Thoracic aorta endothelial cell (primary cell): ENCODE measurements around the gene VPS29. TPM values are rescaled to one million over a fixed set of nuclear protein-coding genes. Genes with fewer than 3 reads are reported as not detected.

Experiments used
- small RNA-seq: library from RNA; depleted of rRNA; stranded (forward); fragments of <200 nt; gene quantifications from one replicate; pipeline ENCODE3, GENCODE V24; 2012
- total RNA-seq: library from RNA; depleted of rRNA; stranded (reverse); fragments of >200 nt; gene quantifications from 2 replicates; pipeline ENCODE4 v1.2.3, GENCODE V29; 2012

VPS29 gene
- 116 and 141 TPM in 2 replicates for total RNA-seq

DNA sequence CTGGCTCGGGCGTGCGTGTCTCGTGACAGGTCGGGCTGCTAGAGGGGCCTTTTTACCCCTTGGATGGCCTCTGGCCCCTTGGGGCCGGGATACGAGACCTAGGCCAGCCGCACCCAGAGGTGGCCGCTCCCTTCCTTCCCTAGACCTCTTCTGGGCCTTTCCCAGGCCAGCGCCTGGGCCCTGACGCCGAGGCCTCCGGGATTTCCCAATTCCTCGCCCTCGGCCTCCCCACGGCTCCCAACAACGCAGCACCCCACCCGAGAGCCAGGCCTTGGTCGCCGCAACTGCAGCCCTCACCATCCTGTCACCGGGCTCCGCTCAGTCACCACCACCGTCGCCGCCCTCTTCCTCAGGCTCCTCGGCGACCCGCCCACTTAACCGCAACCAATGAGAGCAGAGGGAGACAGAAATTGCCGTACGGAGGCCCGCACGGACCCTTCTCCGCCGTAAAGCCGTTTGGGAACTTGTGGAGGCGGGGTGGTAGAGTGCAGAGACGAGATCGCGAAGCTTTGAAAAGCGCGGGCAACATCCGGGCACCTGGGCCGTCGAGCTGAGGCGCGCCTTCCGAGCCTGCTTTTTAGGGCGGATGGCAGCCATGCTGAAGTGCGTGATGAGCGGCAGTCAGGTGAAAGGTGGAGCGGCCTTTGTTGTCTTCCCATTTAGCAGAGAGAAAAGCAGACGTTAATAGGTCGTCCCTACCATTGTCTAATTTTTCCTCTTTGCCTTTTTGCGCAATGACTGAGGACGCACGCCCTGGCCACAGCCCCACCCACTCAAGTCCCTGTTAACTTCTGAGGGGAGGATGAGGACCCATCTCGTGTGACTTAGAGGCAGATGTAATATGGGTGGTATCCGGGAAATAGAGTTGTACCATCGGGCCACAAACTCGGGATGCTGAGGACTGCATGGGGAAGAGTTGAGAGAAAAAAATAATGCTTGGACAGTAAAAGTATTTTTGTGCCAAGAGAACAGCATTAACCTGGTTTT is at the start of gene VPS29, which contains the start of gene RAD9B:
Gene VPS29 (minus strand): TSS at position 360 of the 987 bp plus-strand sequence. CDS start 60 bp downstream, at position 300.
Gene RAD9B (plus strand): TSS at position 580 of the 987 bp plus-strand sequence. CDS start 7 bp downstream, at position 587.

DNA sequence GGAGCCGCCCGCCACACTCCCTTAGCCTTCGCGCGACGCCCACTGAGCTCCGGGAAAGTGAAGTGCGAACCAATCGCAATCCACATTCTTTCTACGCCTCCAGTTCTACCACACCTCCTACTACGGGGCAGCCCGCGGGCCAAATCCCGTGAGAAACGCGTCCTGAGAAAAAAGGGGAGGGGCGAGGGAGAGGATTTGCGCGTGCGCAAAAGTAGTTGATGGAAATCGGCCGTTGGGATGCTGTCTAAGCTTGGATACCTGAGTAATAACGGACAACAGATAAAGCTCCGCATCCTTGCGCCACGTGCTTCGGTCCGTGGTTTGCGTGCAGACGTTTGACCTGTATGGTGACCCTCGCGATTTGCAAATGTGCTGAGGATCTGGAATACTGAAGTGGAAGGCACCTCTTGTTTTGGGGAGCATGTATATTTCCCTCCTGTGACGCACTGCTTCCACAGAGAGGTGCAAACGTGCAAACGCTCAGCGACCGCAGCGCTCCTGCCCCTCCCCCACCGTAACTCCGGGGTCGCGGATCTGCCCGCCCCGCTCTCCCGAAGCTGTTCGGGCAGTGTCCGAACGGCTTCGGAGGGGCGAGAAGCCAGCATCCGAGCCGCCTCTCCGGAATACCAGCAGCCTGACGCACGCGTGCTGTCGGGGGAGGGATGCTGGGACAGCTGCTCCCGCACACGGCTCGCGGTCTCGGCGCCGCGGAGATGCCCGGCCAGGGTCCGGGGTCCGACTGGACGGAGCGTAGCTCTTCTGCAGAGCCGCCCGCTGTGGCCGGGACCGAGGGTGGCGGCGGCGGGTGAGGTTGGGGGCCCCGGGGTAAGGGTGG is 33.5 kb downstream of the VPS29 start, which contains the start of the genes FAM216A and GPN3:
Gene FAM216A (plus strand): TSS at position 632 of the 835 bp plus-strand sequence. CDS start 31 bp downstream, at position 663.
Gene GPN3 (minus strand): TSS at position 44 of the 835 bp plus-strand sequence. CDS start 54 bp downstream, outside the sequence.

DNA sequence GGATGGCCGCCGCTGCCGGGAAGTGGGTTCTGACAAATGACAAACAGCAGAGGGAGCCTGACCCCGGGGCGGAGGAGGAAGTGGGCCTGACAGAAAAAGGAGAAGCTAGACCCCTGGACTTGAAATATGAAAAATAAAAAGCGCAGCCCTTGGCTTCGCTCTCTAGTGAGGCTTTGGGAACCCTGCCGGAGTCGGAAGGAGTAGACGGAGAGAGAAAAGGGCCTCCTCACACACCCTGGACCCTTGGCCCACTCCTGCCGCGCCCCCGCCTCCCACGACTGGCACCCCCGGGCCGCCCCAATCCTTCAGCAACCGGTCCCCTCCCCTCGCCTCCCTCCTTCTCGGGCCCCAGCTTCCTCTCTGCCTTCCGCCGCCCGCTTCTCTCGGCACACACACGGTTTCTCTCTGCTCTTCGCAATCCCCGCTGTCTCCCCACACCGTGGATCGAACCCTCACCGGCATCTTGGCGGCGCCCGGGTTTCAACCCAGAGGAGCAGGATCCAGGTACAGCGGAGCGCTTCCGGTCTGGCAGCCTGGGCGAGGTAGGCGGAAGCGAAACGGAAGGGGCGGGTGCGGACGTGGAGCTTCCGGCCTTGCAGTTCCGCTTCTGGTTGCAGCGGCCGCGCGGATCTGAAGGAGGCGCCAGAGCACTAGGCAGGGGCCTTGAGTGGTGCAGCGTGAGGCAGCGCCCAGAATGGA is 52.0 kb downstream of the VPS29 start, which contains the start of gene ARPC3:
Gene ARPC3 (minus strand): TSS at position 539 of the 699 bp plus-strand sequence. CDS start 77 bp downstream, at position 462.

Small RNA genes within 50 kb of the gene (small RNA-seq; reads per million reads assigned to genes)
- not detected for gene RF00278

Other genes starting within 250 kb of the VPS29 start
- 223 and 224 TPM in 2 replicates for gene ATP2A2, start 220.9 kb downstream of the VPS29 start, total RNA-seq
- 72.1 and 75.9 TPM in 2 replicates for gene ANAPC7, start 98.4 kb downstream of the VPS29 start, total RNA-seq
- 461 and 652 TPM in 2 replicates for gene ARPC3, start 51.8 kb downstream of the VPS29 start, total RNA-seq
- 31.0 and 35.4 TPM in 2 replicates for gene GPN3, start 33.9 kb downstream of the VPS29 start, total RNA-seq
- 16.5 and 20.2 TPM in 2 replicates for gene FAM216A, start 33.3 kb downstream of the VPS29 start, total RNA-seq
- gene RAD9B, start 220 bp upstream of the VPS29 start, total RNA-seq: 0.36 and 1.2 TPM in 2 replicates
- gene PPTC7, start 81.2 kb upstream of the VPS29 start, total RNA-seq: 22.6 and 27.0 TPM in 2 replicates
- gene TCTN1, start 112.0 kb upstream of the VPS29 start, total RNA-seq: 13.7 and 18.7 TPM in 2 replicates
- gene HVCN1, start 187.0 kb upstream of the VPS29 start, total RNA-seq: 3.1 and 4.7 TPM in 2 replicates
- gene PPP1CC, start 240.8 kb upstream of the VPS29 start, total RNA-seq: 244 and 285 TPM in 2 replicates